HG03108 (cell line): ENCODE results near the gene PRIM1.
A peak's percentile ranks its signal among the peaks of the same experiment; 100 is the strongest.
"Not testable (repeated sequence)": the region's sequence is repeated elsewhere in the genome, so short reads cannot be mapped to it uniquely, and the experiment has no call there.

Experiments used
- ATAC-seq: cut with Tn5 transposase; IDR thresholded peaks from one replicate; pipeline ENCODE4 v1.9.1; 2021; ENCODE audit warnings: moderate library complexity; ENCODE audit not compliant: unreplicated experiment

The PRIM1 gene

DNA sequence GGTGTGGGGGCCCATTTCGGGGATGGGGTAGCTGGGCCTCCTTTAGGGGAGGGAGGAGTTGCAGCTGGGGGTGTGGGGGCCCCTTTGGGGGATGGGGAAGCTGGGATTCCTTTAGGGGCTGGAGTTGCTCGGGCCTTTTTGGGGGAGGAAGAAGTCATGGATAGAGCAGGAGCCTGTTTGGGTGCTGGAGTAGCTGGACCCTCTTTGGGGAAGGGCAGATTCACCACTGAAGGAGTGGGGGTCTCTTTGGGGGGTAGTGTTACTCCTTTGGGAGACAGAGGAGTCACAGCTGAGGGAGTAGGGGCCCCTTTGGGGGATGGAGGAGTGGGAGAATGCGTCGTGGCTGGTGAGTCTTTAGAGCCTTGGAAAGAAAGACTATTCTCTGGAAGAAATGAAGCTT is 33.5 kb downstream of the PRIM1 start:
- ATAC-seq: no peak

- no peak for ATAC-seq
Observed at GRCh38 chr12:56718149-56718548, 34.0 kb downstream of the PRIM1 start.

- no peak for ATAC-seq
Observed at GRCh38 chr12:56716933-56717880, 34.9 kb downstream of the PRIM1 start.

- ATAC-seq: no peak
Observed at GRCh38 chr12:56716458-56716857, 35.7 kb downstream of the PRIM1 start.

- no peak for ATAC-seq
Observed at GRCh38 chr12:56715798-56716197, 36.3 kb downstream of the PRIM1 start.

GRCh38 chr12:56714431-56714929 is 37.6 kb downstream of the PRIM1 start:
- no peak for ATAC-seq

GRCh38 chr12:56713345-56713744 is 38.8 kb downstream of the PRIM1 start:
- no peak for ATAC-seq

DNA sequence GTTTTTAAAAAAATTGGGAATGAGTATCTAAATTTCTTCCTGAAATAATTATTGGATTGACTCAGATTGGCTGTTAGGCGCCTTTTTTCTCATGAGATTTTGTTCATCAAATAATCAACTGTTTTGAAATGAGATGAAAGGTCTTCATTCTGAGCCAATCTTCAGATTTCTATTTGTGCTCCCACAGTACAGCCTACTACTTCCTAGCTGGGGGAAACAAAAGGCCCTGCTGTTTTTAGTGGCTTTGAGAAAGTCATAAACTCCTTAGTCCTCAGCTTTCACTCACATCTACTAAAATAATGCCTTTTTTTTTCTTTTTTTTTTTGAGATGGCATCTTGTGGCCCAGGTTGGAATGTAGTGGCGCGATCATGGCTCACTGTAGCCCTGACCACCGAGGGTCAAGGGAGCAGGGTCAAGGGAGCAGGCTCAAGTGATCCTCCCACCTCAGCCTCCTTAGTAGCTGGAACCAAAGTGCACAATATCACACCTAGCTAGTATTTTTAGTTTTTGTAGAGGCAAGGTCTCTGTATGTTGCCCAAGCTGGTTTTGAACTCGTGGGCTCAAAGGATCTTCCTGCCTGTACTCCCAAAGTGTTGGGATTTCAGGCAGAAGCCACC is 42.3 kb downstream of the PRIM1 start:
- no peak for ATAC-seq

GRCh38 chr12:56704522-56704921 is 47.6 kb downstream of the PRIM1 start:
- ATAC-seq: not testable (repeated sequence)

- ATAC-seq: no peak
Observed at GRCh38 chr12:56699020-56699661, 53.0 kb downstream of the PRIM1 start.

GRCh38 chr12:56695327-56696101 is 56.6 kb downstream of the PRIM1 start:
- ATAC-seq: no peak

DNA sequence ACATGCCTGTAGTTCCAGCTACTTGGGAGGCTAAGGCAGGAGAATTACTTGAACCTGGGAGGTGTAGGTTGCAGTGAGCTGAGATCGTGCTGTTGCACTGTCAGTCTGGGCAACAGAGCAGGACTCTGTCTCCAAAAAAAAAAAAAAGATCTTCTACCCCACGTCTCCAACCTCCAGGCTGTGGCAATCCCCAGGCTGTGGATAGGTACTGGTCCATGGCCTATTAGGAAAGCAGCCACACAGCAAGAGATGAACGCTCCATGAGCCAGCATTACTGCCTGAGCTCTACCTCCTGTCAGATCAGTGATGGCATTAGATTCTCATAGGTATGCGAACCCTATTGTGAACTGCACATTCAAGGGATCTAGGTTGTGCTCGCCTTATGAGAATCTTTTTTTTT is 58.0 kb downstream of the PRIM1 start:
- ATAC-seq: no peak

DNA sequence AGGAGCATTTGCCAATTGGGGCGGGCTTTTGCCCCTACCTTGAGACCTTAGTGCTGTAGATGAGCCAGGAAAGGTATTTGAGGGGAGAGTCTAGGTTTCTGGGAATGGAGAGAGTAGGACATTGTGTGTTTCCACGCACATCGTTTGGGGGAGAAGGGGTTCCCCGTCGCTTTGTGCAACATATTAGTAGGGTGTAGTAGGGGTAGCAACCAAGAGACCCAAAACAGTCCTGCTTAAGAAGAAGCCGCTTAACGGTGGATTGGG is 63.3 kb downstream of the PRIM1 start:
- ATAC-seq: no peak

- peak; percentile 64 for ATAC-seq
Observed at GRCh38 chr12:56688129-56688845, 63.8 kb downstream of the PRIM1 start, which contains the start of gene PTGES3. Gene PTGES3 (minus strand): TSS chr12:56688284. CDS start chr12:56687999, 285 bp downstream.

DNA sequence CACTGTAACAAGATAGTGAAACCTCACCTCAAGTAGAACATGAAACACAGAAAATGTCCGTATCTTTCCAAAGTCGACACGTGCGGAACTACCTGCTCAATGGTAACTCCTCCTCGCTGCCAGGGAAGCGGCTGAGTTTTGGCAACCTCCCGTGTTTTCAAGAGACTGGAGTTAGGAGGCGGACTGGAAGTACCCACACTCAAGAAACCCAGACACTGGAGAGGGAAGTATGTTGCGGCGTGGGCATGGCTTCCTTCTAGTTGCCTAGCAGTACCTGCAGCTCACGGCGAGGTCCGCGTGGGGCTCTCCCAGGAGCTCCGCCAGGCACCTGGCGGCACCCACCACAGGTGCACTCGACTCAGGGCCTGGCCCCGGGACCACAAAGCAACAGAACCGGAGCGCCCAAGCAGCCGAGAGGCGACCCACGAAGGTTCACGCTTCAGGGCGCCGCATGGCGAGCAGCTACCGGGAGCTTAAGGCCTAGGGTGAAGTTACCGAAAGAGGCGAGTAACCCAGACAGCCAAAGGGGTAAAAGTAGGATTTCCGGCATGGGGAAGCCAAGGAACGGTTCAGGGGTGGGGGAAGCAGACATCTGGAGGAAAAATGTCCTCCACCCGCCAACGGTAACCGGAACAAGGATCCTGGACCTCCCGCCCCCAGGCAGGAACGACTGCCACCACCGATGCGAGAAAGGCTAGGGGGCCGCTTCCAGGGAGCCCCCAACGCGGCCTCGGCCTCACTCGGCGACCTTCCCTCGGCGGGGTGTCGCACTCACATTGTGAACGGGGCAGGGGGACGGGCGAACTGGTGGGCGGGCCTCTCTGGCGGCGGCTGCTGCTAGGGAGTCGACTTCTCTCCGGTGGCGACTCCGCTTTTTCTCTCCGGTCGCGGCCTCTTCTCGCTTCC is 64.6 kb downstream of the PRIM1 start:
- no peak for ATAC-seq

DNA sequence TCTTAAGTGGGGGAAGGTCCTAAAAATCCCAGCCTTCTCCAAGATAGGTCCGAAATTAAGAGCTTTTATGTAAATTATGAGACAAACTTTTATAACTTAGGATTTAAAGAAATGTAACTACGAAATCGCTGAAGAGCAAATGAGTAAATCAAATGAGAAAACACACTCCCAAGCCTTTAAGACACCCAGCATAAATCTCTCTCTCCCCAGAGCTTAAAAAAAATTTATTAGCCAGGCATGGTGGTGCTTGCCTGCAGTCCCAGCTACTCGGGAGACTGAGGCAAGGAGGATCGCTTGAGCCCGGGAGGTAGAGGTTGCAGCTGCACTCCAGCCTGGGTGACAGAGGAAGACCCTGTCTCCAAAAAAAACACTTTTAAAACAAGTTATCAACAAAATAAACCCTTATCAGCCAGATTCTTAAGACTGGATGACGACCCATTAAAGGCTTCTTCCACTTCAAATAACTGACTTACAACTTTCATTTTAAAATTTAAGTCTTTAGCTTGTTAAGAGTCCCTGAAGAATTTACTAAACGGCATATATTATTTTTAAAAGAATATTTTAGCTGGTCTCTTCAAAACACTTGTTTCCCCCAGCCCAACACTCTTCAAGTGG is 67.3 kb downstream of the PRIM1 start:
- ATAC-seq: no peak

GRCh38 chr12:56682323-56682722 is 69.8 kb downstream of the PRIM1 start:
- ATAC-seq: no peak
